ENCODE results near the gene GRM7. TPM values are rescaled to one million over a fixed set of nuclear protein-coding genes. Genes with fewer than 3 reads are reported as not detected.

GRM7 gene
- total and polyA plus RNA-seq, 9 of the 15 experiments (the other 6 are each of a cell fraction or from before 2014, with no cell fraction given): not detected

GRCh38 chr3:7207125-7207524 is 346.2 kb downstream of the GRM7 start:
- no peaks in the 10 kb centered on the region for H4K20me1 ChIP-seq (replicated peaks; ENCODE audit: control insufficient read depth, insufficient read depth, low read length)
- no peak overlapping the region for H3K4me3 ChIP-seq
- H3K79me2 ChIP-seq (ENCODE audit: control insufficient read depth, insufficient read depth, low read length): no peaks in the 10 kb centered on the region
- WGBS (ENCODE audit: insufficient coverage, low coverage, missing lambda C conversion rate): 0% methylated on average over 5 of the region's 5 CpGs
- no peaks in the 10 kb centered on the region for H3K27me3 ChIP-seq (ENCODE audit: control insufficient read depth in 2 of 2, insufficient read depth in 2 of 2, low read length in 2 of 2)
- ChIA-PET CTCF (ENCODE audit: low intra/inter-chr PET ratio) (no interaction called here), POLR2A (no interaction called here)
- no peak overlapping the region for H3K27ac ChIP-seq (ENCODE audit: extremely low read depth, low read depth, low read length)
- ATAC-seq (no peak), FAIRE-seq (no peak), DNase-seq (ENCODE audit: extremely low read depth in 1 of 4, low spot score in 3 of 4) (no peak)
- no peaks in the 10 kb centered on the region for H3K9me1 ChIP-seq (ENCODE audit: control insufficient read depth, insufficient read depth, low read length)
- no peaks in the 10 kb centered on the region for H3K36me3 ChIP-seq (ENCODE audit: control insufficient read depth, insufficient read depth, low read length)
- no peaks in the 10 kb centered on the region for H3K4me1 ChIP-seq (replicated peaks in 1 of 2; ENCODE audit: control insufficient read depth in 2 of 2, insufficient read depth in 2 of 2, low read length in 2 of 2)
- no peak overlapping the region for H3K4me2 ChIP-seq (ENCODE audit: insufficient read depth, low read length)
- no peak overlapping the region for H2AFZ ChIP-seq (ENCODE audit: low read depth, low read length)
- in situ Hi-C loops (cut with MboI): no loop called here
- no peak overlapping the region for H3K9ac ChIP-seq (ENCODE audit: insufficient read depth in 1 of 2, low read depth in 2 of 2, low read length in 2 of 2)
- intact Hi-C loops (cut with micrococcal nuclease): no loop called here
- no peak for TF ChIP-seq SRSF1 (IDR thresholded peaks at IDR 0.05; ENCODE audit: low read depth, low read length)
- TF ChIP-seq E2F4 (CRISPR knock-in tag; IDR thresholded peaks at IDR 0.05; ENCODE audit: low read depth): no peak
- TF ChIP-seq TSHZ1 (CRISPR knock-in tag; IDR thresholded peaks at IDR 0.05): no peak
- TF ChIP-seq MYC (IDR thresholded peaks at IDR 0.05; ENCODE audit: low read depth, low read length): no peak
- no peak for TF ChIP-seq MYC (CRISPR knock-in tag; IDR thresholded peaks at IDR 0.05; ENCODE audit: borderline replicate concordance, low read depth)
- no peak for TF ChIP-seq OTX1 (CRISPR knock-in tag; IDR thresholded peaks at IDR 0.05)
- TF ChIP-seq NUFIP1 (IDR thresholded peaks at IDR 0.05; ENCODE audit: partially characterized antibody): no peak
- TF ChIP-seq SOX6 (IDR thresholded peaks at IDR 0.05): no peak
- no peak for TF ChIP-seq FOXM1 (IDR thresholded peaks at IDR 0.05; ENCODE audit: low read depth)
- no peak for TF ChIP-seq FOXM1 (CRISPR knock-in tag; IDR thresholded peaks at IDR 0.05; ENCODE audit: low read depth)
- TF ChIP-seq TAF1 (IDR thresholded peaks at IDR 0.05; ENCODE audit: control insufficient read depth, extremely low read depth, insufficient read depth, low read length, severe bottlenecking): no peak
- TF ChIP-seq ZBTB7A (IDR thresholded peaks at IDR 0.05; ENCODE audit: borderline replicate concordance, control insufficient read depth, low read depth, low read length): no peak
- TF ChIP-seq ATF2 (CRISPR knock-in tag; IDR thresholded peaks at IDR 0.05): no peak
- no TSS peak for BruUV-seq (replicated peaks)
- H3K9me3 ChIP-seq (replicated peaks; ENCODE audit: control insufficient read depth, insufficient read depth, low read depth, low read length): no peaks in the 10 kb centered on the region

Measured in K562 (cell line).